ENCODE data around the gene PLCL2. TPM values are rescaled to one million over a fixed set of nuclear protein-coding genes. Genes with fewer than 3 reads are reported as not detected.

Gene PLCL2
- total RNA-seq, 1 experiment from 2014 or later: 32.1 TPM

- Mint-ChIP-seq H3K36me3 (ENCODE audit: insufficient read depth in 1 of 3, low read depth in 3 of 3) (no peaks in the 10 kb centered on the region), H3K4me1 (peaks cover 23 to 26% of the 10 kb centered on the region in 2 experiments), H3K4me3 (no peak overlapping the region), H3K27ac (no peak overlapping the region), H3K27me3 (ENCODE audit: low read depth) (peaks cover 72% of the 10 kb centered on the region), H3K9me3 (no peaks in the 10 kb centered on the region)
- H3K4me1 ChIP-seq (ENCODE audit: insufficient read depth, low read length): no peaks in the 10 kb centered on the region
- no peak for DNase-seq
- no peak overlapping the region for H3K14ac ChIP-seq (ENCODE audit: insufficient read depth, low read length)
- WGBS (ENCODE audit: extremely low coverage, insufficient read length, low lambda C conversion rate): no CpG with 5 or more reads among the region's 1 CpG
- peaks cover 1% of the 10 kb centered on the region; the same call in 1 of the 2 replicates for H3K79me2 ChIP-seq (ENCODE audit: insufficient read depth, low read length)
- no peak overlapping the region for H3K4me2 ChIP-seq (ENCODE audit: insufficient read depth, insufficient read length, low read length)
- no peak overlapping the region for H3K56ac ChIP-seq (ENCODE audit: insufficient read length, low read depth, low read length)
- no peak overlapping the region for H2BK5ac ChIP-seq (ENCODE audit: insufficient read length, low read length)
- no peaks in the 10 kb centered on the region for H3K9me3 ChIP-seq (ENCODE audit: control insufficient read depth, low read depth, low read length)
- H3K4ac ChIP-seq (ENCODE audit: low read depth, low read length): no peak overlapping the region
- TF ChIP-seq CTCF (conservative IDR thresholded peaks at IDR 0.05): no peak
- no peak overlapping the region for H3T11ph ChIP-seq (ENCODE audit: low read length)
- H3K27ac ChIP-seq (ENCODE audit: insufficient read length, low read depth, low read length): no peak overlapping the region
- peaks cover 3% of the 10 kb centered on the region for H3K79me1 ChIP-seq (ENCODE audit: insufficient read depth, low read depth, low read length, poor library complexity, severe bottlenecking)
- H4K20me1 ChIP-seq (ENCODE audit: control insufficient read depth, insufficient read depth, insufficient read length): no peaks in the 10 kb centered on the region
- H2AK5ac ChIP-seq (ENCODE audit: insufficient read length, low read length): no peak overlapping the region
- no peak overlapping the region for H4K8ac ChIP-seq (replicated peaks; ENCODE audit: insufficient read length, low read depth, low read length)
- no peak overlapping the region for H2BK12ac ChIP-seq (ENCODE audit: insufficient read length, low read depth, low read length)
- H2BK120ac ChIP-seq (ENCODE audit: low read depth, low read length, poor library complexity, severe bottlenecking): no peak overlapping the region
- no peak overlapping the region for H4K5ac ChIP-seq (ENCODE audit: insufficient read length, low read depth, low read length)
- H2AFZ ChIP-seq (ENCODE audit: low read length): no peak overlapping the region
- H3K9ac ChIP-seq (ENCODE audit: extremely low read depth, insufficient read length, low read length): no peak overlapping the region
- H2BK20ac ChIP-seq (ENCODE audit: low read depth, low read length, poor library complexity, severe bottlenecking): no peak overlapping the region
- no peak overlapping the region for H3K23ac ChIP-seq (ENCODE audit: insufficient read length, low read depth, low read length)
- H3K18ac ChIP-seq (ENCODE audit: insufficient read length, low read depth, low read length): no peak overlapping the region
- no peak overlapping the region for H4K91ac ChIP-seq (ENCODE audit: insufficient read length, low read depth, low read length)
- no peaks in the 10 kb centered on the region for H3K23me2 ChIP-seq (ENCODE audit: insufficient read length, low read depth, low read length, poor library complexity, severe bottlenecking)
- H2BK15ac ChIP-seq (ENCODE audit: low read depth, low read length): no peak overlapping the region
- H3K27me3 ChIP-seq (ENCODE audit: insufficient read depth, low read length): peaks cover 10% of the 10 kb centered on the region; the same call in 1 of the 2 replicates
These were observed 108.5 kb downstream of the PLCL2 start for GRCh38 chr3:16993227-16993626.
